ENCODE measurements around the gene TRIM2.

- TF ChIP-seq ZNF274 (IDR thresholded peaks at IDR 0.05; ENCODE audit: low read depth, low read length) (no peak), YY1 (IDR thresholded peaks at IDR 0.05; ENCODE audit: insufficient read depth, insufficient read length) (no peak)
These were observed 8.5 kb downstream of the TRIM2 start for GRCh38 chr4:153212736-153213135.
